HG02981 (cell line): ENCODE measurements around the gene CRIP2.

Experiments used
- ATAC-seq: cut with Tn5 transposase; IDR thresholded peaks from one replicate; pipeline ENCODE4 v1.9.1; 2021; ENCODE audit warnings: mild to moderate bottlenecking, moderate library complexity; ENCODE audit not compliant: unreplicated experiment

Gene CRIP2, protein sequence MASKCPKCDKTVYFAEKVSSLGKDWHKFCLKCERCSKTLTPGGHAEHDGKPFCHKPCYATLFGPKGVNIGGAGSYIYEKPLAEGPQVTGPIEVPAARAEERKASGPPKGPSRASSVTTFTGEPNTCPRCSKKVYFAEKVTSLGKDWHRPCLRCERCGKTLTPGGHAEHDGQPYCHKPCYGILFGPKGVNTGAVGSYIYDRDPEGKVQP

DNA sequence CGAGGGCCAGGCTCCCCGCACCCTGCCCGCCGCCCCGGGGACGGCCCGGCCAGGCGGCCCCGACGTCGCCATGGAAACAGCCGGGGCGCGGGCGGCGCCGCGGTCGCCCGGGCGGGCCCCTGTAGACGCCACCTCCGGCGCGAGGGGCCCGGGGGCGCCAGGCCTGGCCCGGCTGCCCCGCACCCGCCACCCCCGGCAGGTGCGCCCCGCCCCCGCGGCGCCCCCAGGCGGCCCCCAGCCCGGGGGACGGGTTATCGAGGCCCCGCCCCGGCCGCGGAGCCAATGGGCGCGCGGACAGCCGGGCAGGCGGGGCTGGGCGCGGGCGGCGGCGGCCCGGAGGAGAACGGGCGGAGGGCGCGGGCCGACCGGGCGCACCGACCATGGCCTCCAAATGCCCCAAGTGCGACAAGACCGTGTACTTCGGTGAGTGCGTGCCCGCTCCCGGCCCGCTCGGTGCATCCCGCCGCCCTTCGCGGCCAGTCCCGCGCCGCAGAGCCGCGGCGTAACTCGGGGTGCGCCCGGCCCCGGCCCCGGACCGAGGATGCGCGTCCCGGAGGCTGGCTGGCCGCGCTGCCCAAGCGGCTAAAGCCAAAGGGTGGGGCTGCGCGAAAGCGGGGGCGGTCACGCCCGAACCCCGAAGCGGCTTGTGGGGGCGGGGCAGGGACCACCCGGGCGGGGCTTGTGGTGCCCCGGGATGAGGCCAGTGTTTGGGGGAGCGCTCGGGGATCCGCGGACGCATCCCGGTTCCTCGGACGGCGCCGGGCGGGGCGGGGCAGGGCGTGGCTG is at the start of gene CRIP2:
Gene CRIP2, plus strand, starts transcription at position 339 of the 786 bp plus-strand sequence. Its CDS starts 42 bp downstream, at position 381.
- no peak for ATAC-seq

DNA sequence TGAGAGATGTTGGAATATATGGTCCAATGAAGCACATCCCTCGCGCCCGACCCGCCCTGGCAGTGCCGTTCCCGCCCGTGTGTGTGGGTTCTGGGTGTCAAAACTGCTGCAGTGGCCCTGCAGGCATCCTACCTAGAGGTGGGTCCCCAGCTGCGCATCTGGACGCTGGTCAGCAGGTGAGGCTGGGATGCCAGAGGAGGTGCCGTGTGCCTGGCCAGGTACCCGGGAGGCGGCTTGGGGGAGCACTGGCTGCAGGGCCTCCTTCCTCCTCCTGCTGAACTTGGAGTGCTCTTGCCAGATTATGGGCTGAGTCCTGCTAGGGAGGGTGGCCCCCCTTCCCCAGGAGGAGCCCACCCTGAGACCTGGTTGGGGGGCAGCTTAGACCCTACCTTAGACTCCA is 49.8 kb upstream of the CRIP2 start:
- ATAC-seq, result no peak

DNA sequence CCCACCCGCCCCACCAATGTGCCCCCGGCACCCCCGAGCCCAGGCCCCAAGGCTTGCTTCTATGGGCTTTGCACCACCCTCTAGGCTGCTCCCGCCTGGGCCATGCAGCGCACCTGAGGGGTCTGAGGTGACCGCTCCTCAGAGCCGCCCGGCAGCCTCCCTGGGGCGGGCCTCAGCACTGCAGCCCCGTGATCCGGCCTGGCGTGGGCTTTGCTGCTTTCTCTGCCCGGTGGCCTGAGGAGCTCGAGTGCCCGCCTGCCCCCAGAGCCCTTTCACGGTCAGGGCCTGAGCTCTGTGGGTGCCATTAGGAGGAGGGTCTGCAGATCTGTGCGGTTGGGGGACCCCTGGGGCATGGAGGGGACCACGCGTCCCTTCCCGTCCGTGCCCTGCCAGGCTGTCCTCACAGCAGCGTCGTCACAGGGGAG is 48.8 kb upstream of the CRIP2 start:
- ATAC-seq, result no peak

DNA sequence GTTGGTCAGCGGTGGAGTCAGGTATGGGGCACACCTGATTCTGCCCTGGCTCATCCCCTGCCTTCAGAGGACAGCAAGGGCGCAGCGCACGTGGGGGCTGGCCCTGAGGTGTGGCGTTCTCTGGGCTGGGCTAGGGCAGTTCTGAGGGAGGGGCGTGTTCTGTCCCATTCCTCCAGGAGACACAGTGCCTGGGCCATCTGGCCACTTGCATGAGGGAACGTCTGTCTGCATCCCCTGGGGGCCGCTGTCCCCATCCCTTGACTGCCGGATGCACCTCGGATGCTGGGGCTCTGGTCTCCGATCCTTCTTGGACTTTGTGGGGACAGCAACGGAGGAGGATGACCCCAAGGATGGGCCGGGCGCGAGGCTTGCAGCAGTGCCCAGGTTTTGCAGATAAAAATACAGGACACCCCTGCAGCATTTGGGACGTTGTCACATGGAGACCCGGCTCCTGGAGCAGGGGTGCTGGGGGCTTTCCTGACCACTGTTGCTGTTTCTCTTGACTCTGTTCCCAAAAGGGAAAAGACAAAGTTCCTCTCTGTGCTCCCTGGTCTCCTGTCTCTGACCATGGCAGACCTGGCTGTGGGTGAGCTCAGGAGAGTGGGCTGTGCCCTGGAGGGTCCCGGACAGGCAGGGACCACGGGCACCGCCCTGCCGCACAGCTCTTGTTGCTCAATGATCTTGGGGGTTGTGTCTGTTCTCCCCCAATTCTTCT is 48.0 kb upstream of the CRIP2 start:
- no peak for ATAC-seq

DNA sequence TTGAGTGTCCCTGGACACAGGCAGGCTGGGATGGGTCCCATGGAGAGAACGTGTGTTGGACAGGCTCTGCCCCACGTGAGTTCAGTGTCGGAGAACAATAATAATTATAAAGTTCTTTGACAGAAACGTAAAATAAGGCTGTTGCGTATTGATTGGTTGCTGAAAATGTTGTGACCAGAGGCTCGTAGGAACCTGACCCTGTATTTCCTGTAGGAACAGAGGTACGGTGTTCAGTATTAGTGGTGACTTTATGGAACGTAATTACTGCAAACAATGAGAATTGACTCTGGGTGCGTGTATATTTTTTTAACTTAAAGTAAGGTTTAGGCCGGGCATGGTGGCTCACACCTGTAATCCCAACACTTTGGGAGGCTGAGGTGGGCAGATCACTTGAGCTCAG is 47.2 kb upstream of the CRIP2 start:
- no peak for ATAC-seq

DNA sequence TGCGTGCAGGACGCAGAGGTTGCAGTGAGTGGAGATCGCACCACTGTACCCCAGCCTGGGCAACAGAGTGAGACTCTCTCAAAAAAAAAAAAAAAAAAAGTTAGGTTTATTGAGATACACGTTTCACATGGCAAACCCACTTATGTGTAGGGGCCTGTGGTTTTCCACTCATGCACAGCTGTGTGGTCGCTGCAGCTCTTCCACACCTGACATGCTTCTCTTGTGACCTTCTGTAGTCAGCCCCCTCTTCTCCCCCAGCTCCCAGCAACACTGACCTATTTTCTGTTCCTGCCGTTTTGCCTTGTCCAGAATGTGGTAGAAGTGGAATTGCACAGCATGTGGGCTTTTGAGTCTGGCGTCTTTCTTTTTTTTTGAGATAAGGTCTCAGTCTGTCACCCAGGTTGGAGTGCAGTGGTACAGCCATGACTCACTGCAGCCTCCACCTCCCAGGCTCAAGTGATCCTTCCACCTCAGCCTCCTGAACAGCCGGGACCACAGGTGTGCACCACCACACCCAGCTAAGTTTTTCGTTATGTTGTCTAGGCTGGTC is 46.6 kb upstream of the CRIP2 start:
- ATAC-seq, result no peak

DNA sequence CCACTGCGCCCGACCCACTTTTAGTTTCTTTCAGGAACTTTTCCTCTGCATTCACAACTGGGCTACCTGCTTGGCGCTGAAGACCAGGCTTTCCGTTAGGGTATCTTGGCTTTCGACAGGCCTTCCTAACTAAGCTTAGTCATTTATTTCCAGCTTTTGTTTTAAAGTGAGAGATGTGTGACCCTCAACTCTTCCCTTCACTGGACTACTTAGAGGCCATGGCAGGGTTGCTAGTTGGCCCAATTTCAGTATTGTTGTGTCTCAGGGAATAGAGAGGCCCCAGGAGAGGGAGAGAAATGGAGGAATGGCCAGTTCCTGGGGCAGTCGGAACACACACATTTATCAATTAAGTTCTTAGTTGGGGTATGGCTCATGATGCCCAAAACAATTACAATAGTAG is 44.6 kb upstream of the CRIP2 start:
- no peak for ATAC-seq

DNA sequence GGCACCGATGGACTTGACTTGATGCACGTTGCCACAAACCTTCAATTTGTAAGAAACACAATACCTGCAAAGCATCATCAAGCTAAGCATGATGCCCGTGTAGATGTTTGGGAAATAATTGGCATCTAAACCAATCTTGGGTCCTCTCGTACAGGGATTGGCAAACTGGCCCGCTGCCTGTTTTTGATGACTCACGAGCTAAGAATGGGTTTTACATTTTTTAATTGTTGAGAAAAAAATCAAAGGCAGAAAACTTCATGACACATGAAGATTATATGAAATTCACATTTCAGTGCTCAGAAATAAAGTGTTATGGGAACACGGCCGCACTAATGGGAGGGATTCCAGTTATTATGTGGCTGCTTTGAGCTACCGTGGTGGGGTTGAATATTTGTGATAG is 44.1 kb upstream of the CRIP2 start:
- no peak for ATAC-seq

DNA sequence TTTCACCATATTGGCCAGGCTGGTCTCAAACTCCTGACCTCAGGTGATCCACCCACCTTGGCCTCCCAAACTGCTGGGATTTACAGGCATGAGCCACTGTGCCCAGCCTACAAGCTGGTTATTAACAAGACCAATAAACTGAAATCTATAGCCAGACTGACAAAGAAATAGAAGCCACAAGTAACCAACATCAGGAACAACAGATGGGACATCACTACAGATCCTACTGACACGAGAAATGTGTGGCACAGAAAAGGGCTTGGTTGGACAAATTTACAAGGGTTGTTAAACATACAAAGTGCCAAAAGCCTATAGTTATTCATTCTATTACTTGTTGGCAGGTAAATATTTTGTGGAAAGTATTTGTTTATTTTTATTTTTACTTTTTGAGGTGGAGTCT is 43.4 kb upstream of the CRIP2 start:
- ATAC-seq, result no peak

DNA sequence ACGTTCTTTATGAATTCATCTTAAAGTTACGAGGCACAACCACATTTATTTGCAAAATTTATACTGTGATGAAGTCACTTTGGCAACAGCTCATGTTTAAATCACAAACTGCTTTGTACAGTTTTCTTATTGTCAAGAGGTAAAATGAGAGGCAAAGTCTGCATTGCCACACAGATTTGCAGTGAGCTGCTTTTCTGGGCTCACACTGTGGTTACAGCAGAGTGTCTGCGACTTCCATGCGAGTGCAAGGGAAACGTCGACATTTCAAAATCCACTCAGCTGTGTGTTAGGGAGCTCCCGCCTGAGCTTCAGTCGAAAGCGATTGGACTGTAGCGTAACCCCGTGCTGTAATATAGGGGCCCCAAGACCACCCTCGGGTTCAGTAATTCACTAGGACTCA is 42.0 kb upstream of the CRIP2 start:
- ATAC-seq, result no peak

DNA sequence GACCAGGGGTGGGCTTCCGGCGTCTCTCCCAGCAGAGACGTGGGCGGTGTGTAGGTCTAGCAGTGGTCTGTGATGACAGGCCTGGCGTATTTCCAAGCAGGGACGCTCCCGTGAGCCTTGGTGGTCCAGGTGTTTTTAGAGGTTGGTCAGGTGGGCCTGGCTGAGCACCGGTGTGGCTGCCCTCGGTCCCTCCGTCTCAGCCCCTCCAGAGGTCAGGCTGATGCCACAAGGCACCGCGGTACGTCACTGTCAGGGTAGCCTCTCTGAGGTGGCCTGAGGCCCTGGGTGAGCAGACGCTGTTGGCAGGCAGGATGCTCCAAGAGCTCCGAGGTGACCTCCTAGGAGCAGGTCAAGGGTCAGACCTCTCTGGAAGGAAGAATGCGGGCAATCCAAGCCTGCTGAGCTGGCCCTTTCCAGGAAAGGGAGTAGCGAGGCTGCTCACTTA is 41.4 kb upstream of the CRIP2 start:
- ATAC-seq, result no peak

DNA sequence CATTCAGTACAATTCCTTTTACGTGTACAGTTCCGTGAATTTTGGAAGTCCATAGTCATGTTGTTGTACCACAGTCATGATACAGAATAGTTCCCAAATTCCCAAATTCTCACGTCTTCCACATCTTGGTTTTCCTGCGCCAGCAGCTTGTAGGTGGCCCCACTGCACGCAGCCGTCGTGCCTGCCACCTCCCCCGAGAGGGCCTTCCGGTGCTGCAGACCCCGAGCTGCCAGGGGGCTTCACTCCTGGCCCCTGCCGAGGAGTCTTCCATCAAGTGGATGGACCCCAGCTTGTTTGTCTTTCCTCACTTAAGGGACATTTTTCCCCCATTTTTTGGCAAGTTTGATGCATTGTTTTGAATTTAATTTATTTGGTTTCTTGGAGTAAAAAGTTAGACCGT is 38.2 kb upstream of the CRIP2 start:
- ATAC-seq, result no peak

DNA sequence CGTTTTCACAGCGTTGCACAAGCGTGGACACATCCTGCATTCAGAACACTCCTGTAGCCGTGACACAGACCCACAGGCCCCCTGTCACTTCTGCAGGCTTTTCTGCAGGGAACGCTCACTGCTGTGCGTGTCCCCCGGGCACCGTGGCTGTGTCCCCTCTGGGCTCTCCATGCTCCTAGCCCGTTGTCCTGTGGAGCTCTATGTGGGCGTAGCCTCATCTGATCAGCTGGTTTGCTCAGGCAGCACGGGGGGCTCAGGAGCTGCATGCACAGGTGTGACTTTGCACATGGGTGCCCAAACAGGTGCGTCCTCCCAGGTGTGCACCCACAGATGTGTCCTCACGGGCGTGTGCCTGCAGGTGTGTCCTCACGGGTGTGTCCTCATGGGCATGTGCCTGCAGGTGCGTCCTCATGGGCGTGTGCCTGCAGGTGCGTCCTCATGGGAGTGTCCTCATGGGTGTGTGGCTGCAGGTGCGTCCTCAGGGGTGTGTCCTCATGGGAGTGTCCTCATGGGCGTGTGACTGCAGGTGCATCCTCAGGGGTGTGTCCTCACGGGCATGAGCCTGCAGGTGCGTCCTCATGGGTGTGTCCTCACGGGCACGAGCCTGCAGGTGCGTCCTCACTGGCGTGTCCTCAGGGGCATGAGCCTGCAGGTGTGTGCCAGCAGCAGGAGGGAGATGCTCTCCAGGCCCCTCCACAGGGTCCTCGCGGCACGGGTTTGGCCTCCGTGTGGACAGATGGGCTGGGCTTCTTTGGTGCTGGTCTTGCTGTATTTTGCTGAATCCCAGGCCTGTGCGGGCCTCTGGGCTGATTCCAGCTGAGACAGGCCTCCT is 37.5 kb upstream of the CRIP2 start:
- no peak for ATAC-seq

DNA sequence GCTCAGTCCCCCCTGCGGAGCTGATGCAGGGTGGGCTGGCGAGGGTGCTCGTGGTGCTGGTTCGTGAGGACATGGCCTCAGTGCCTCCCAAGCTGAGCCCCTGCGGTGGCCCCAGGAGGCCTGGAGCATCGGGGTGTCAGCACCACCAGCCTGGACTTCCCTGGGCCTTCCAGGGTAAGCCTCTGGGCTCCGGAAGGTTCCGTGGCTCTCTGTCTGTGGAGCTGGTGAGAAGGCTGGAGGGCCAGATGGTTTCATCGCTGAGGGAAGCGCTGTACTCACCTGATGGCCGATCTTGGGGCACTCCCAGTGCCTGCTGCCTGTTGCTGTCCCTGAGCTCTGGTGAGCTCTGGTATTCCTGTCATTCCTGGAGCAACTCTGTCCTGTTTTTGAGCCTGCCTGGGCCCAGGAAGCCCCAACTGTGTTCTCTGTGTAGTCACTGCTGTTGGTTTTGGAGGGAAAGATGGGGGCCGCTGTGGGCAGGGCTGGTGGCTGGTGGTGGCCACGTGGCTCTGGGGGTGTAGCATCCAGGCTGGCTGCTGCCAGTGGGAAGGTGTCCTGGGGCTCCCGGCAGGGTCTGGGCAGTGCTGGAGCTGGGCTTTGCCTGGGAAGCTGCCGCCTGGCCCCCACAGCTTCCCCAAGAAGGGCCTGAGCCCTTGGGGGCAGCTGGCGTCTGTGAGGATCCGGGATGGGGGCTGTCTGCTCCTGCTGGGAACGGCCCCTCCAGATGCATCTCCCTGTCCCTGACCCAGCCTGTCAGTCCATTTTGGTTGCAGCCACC is 36.7 kb upstream of the CRIP2 start:
- ATAC-seq, result no peak

DNA sequence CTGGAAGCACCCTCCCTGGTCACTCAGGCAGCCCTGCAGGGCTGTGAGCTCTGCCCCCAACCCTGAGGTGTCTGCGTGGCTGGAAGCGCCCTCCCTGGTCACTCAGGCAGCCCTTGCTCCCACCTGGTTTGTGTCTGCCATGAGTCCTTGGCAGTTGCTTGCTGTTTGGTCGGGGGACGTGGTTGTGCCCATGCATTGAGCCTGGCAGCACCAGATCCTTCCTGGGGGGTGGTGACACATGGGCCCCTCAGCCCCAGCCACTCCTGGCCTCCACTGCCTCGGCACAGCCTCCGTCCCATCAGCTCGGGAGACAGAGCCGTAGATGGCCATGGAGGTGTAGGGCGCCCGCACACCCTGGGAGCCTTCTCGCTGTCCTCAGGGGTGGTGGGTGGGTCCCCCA is 35.4 kb upstream of the CRIP2 start:
- no peak for ATAC-seq

DNA sequence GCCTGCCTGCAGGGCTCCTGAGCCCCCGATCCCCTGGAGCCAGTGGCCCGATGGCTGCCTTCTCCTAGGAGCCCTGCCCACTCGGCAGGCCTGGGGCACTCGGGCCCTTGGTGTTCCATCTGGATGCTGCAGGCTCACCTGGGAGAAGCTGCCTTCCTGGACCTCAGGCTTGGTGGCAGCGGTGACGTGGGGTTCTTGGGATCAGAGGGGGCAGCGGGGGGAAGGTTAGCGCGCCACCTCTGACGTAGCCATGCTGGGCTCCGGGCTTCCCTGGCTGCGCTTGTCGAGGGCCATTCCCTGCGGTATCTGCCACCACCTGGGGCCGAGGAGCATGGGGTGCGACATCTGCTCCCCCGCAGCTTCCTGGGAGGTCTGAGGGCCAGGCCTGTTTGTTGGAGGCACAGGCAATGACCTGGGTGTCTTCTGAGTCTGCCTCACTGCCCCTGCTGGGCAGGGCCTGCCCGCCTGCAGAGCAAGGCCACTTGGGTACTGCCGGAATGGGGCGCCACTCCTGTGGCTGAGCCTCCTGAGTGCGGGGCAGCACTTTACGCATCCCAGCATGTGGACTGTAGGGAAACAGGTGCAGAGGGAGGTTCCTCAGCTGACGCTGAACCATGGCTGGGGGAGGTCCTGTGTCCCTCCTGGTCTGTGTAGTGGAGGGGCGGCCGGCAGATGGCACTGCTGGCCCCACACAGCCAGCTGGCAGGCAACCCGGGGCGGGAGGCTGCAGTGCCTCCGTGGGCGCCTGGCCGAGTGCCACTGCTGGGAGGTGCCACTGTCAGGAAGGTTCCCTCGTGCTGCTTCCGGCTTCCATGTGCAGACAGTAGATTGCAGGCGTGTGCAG is 34.7 kb upstream of the CRIP2 start:
- ATAC-seq, result no peak

DNA sequence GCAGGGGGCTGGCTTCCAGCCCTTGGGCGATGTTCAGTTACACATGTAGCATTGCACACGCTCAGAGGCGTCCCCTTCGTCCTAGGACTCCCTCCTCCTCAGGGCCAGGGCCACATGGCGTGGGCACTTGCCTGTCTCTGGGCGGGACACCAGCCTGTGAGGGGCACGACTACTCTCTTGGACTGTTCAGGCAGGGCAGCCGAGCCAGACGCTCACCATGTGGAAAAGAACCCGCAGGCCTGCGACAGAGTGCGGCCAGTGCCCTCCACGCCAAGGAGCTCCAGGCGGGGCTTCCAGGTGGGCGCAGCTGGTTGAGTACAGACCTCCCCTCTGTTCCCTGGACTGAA is 34.1 kb upstream of the CRIP2 start:
- no peak for ATAC-seq

DNA sequence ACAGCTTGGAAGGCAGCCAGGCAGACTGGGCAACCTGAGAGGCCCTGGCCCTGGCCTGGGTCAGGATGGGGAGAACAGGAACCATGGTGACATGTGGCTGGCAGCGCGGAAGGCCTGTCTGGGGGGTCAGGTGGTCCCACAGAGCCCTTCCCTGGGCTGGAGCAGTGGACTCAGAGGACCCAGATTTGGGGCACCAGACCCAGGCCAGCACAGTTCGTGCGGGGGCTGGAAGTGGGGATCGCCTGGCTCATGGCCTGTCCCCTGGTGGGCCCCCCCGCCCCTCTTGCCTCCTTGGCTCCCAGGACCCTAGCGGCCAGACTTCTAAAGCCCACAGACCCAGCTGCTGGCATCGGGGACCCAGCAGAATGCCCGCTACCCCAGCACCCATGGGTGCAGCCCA is 33.6 kb upstream of the CRIP2 start:
- no peak for ATAC-seq

DNA sequence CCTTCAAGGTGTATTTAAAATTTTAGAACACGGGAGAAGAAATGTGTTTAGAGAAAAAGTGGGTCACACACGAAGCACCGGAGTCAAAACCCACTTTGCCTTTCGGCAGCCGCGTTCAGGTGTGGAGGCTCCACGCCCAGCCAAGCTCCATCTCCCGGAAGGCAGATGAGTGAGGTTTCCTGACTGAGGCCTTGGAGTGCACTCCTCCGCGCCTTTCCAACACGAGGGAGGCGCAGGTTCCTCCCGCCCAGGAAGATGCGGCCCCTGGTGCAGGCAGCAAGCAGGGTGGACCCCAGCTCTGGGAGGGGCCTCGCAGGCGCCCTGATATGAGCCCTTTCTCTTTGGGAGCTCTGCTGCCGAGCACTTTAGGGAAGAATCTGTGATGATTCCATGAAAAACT is 32.5 kb upstream of the CRIP2 start:
- no peak for ATAC-seq
